ENCODE data around the gene NALCN.

The NALCN gene

DNA sequence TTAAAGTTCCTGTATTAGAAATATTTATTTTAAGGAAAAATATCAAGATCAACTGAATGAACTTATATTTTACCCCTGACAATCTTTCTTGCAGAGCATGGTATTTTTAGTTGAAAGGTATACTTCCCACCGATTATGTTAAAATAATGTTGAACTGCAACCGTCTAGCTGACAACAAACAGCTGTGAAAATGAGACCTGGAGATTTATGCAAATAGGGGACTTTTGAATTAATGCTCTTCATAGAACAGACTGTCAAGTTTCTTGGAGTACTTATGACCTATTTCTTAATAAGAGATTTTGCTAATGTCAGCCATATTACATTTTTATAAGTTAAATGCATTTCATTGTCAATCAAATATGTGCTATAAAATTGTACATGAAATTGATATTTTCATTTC is 210.9 kb downstream of the NALCN start:
- no peak for DNase-seq
- TF ChIP-seq GATA1 (IDR thresholded peaks at IDR 0.05; ENCODE audit: low read depth, low read length), result no peak
- TF ChIP-seq POLR2A (IDR thresholded peaks at IDR 0.05; ENCODE audit: low read length), result no peak

DNA sequence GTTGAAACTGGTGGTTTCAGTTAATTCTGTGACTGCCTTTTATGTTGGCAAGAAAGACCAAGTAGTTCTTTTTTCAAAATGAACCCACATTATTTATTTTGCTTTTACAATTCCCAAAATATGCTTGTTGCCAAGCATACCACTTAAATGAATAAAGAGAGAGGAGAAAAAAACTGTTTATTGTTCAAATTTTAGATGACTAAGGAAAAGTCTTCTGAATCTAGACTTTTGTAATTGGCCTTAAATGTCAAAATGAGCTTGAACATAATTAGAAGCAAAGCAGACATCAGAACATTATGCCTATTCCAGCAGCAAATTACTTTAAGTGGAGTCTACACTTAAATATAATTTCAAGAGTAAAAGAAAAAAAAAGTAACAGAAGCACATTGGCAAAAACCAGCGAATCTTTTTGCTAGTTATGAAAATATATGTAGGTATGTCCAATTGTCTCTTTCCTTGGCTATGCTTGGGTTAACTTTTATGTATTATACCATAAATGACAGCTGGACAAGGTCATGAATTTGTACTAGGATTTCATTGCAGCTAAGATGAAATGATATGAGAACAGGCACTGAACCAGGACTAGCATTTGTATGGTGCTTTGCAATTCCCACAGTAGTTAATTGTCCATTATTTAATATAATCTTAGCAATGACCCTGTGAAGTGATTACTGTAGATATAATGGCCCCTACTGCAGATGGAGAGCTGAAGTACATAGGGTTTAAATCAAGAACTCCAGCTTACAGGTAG is 211.9 kb downstream of the NALCN start:
- DNase-seq, result no peak
- TF ChIP-seq GATA1 (IDR thresholded peaks at IDR 0.05; ENCODE audit: low read depth, low read length), result no peak
- no peak for TF ChIP-seq POLR2A (IDR thresholded peaks at IDR 0.05; ENCODE audit: low read length)

DNA sequence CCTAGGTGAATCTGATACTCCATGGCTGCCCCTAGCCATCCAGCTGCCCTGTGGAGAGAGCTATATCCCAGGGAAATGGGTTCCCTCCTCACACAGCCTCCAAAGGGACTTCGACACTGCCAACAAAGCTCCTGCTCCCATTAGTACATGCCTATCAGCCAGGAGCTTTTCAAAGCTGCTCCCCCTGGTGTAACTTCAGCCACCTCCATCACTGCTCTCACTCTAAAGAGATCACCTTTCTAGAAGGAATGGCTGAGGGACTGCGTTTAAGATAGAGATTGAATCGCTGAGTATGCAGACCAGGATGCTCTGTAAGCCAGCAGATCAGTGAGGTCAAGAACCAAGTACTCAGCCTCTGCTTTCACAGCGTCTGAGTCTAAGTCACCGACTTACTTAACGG is 213.7 kb downstream of the NALCN start:
- DNase-seq, result no peak
- TF ChIP-seq GATA1 (IDR thresholded peaks at IDR 0.05; ENCODE audit: low read depth, low read length), result no peak
- no peak for TF ChIP-seq POLR2A (IDR thresholded peaks at IDR 0.05; ENCODE audit: low read length)

DNA sequence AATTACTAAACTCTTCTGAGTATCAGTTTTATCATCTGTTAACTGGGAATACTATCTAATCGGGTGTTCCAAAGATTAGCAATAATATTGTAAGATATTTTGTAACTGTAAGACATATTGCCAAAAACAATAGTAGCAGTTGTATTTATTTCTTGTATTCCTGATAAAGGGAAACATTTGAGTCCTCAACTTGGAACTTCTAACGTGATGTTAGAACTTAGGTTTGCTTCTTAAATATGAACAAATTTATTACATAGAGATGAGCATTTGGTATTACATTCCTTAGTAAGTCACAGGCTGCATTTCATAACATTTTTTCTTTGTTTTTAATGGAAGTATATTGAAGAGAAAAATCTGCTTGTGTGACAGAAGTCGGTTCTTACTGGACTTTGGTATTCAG is 225.3 kb downstream of the NALCN start:
- TF ChIP-seq GATA1 (IDR thresholded peaks at IDR 0.05; ENCODE audit: low read depth, low read length), result no peak
- no peak for DNase-seq

DNA sequence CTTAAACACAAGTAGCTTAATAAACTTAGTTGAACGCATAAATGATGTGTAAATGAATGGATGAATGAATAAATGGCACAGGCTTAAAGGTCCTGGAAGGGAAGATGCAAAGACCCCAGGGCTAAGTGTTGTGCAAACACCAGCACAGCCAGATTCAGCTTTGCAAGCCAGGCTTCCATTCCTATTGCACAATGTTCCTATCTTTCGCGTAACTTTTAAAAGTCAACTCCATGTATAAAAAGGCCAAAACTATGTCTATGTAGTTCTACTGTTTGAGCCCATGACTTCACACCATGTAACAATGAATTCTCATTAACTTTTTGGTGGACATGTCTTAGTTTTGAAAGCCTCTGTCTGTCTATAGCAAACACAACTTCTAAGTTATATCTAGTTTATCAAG is 226.0 kb downstream of the NALCN start:
- TF ChIP-seq GATA1 (IDR thresholded peaks at IDR 0.05; ENCODE audit: low read depth, low read length) (no peak), POLR2A (IDR thresholded peaks at IDR 0.05; ENCODE audit: low read length) (no peak)
- DNase-seq, result no peak

DNA sequence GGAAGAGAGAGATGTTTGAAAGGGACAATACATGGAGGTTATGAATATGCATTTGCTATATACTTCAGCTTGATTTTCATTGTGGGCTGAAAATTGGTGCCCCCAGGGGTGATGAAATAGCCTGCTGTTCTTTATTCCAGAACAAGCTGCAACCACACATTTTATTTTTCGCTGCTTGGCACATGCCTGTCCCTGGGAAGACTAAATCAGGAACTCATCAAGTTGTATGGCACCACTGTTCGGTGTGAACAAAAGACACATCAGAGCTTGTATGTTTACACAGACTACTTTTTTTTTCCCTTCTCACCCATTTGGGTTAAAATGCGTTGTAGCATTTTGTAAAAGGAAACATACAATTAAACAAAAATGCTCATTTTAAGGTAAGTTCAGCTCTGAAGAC is 230.7 kb downstream of the NALCN start:
- TF ChIP-seq GATA1 (IDR thresholded peaks at IDR 0.05; ENCODE audit: low read depth, low read length) (no peak), POLR2A (IDR thresholded peaks at IDR 0.05; ENCODE audit: low read length) (no peak)
- no peak for DNase-seq

DNA sequence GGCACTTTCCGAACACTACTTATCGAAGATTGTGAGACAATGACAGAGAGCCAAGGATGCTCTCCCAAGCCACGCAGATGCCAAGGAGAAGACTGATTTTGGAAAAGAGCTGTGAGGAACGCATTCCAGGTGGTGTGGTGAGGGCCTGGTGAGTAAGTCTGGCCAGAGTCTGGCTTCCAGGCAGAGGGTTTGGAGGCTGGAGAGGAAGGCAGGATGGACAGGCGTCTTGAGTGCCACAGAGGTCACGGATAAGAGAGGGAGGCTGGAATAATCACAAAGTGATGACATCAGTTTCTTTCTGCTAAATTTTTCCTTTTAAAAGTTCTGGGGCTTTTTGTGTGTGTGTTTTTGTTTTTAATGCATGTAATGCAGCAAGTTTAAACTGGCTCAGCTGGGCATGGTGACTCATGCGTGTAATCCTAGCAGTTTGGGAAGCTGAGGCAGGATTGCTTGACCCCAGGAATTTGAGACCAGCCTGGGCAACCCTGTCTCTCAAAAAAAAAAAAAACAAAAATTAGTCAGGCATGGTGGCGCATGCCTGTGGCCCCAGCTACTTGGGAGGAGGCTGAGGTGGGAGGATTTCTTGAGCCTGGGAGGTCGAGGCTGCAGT is 235.1 kb downstream of the NALCN start:
- no peak for DNase-seq
- TF ChIP-seq POLR2A (IDR thresholded peaks at IDR 0.05; ENCODE audit: low read length) (no peak), GATA1 (IDR thresholded peaks at IDR 0.05; ENCODE audit: low read depth, low read length) (no peak)

DNA sequence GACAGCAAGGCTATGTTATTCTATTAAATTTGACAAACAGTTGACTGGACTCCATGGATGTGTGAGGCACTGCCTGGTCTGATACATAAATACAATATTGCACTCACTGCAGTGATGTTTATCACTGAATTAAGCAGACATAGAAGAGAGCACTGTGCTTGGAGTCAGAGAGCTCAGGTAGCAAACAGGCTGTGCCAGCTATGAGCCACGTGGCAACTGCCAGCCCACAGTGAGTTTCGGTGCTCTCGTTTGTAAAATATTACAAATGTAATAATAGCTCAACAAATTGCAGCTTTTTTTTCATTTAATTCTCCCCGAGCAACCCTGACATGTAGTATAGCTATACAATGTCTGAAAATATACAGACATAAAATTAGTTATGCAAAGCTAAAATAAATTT is 237.3 kb downstream of the NALCN start:
- TF ChIP-seq GATA1 (IDR thresholded peaks at IDR 0.05; ENCODE audit: low read depth, low read length), result no peak
- no peak for TF ChIP-seq POLR2A (IDR thresholded peaks at IDR 0.05; ENCODE audit: low read length)
- no peak for DNase-seq

DNA sequence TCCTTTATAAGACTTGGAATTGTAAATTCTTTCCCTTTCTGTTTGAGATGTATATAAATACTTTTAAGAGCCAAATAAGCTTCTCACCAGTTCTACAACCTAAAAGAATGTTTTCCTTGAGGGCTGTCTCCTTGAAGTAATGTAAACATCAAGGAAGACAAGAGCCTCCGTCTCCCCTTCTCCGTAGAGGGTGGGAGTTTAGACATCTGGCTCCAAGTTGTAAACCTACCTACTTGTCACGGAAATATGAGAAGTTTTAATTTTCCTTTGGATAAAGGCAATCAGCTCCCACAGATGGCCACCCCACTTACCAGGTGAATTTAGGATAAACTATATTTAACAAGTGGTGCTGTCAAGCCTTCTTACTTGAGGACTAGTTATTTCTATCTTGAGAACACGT is 237.9 kb downstream of the NALCN start:
- TF ChIP-seq GATA1 (IDR thresholded peaks at IDR 0.05; ENCODE audit: low read depth, low read length), result no peak
- DNase-seq, result no peak

DNA sequence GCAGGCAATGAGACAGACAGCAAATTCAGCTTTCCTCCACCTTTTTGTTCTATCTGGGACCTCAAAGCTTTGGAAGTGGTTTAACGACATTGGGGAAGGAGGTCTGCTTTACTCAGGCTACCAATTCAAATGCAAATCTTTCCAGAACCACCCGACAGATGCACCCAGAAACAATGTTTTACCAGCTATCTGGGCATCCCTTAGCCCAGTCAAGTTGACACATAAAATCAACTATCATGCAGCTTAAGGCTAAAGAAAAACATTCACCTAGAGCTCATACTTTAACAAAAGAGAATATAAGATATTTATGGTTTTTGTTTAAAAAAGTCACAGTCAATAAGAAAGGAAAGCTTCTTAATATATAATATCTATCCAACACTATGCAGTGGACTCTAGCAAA is 246.0 kb downstream of the NALCN start:
- no peak for DNase-seq
- TF ChIP-seq GATA1 (IDR thresholded peaks at IDR 0.05; ENCODE audit: low read depth, low read length) (no peak), POLR2A (IDR thresholded peaks at IDR 0.05; ENCODE audit: low read length) (no peak)

DNA sequence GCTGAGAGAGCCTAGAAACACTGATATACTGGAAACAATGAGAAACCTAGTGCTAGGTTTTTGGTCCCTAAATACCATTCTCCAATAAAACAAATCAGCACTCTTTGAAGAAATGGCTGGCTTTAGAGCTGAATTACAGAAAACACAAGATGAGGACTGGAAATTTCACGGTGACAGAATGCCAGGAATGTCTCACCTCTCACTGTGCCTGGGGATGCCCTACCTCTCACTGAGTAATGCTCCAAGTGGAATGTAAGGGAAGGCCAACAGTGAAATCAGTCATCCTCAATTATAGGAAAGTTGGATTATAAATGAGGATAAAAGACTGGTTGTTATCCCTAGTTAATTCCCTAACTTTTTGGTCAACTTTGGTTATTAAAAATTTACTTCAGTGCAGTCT is 259.0 kb downstream of the NALCN start:
- no peak for DNase-seq
- TF ChIP-seq GATA1 (IDR thresholded peaks at IDR 0.05; ENCODE audit: low read depth, low read length) (no peak), POLR2A (IDR thresholded peaks at IDR 0.05; ENCODE audit: low read length) (no peak)

DNA sequence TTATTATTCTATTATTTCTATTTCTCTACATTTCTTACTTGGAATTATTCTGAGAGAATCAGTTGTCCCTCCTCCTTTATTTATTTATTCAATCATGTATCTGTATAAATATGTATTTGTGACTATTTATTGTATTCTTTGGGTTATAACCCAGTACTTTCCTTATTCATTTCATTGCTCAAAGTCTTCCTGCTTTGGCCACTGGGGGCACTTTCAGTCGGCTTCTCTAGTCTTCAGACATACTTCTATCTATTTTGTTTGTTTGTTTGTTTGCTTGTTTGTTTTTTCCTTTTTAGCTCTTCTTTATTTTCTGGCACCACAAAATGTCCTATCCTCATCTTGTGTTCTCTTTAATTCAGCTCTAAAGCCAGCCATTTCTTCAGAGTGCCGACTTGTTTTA is 260.4 kb downstream of the NALCN start:
- TF ChIP-seq POLR2A (IDR thresholded peaks at IDR 0.05; ENCODE audit: low read length) (no peak), GATA1 (IDR thresholded peaks at IDR 0.05; ENCODE audit: low read depth, low read length) (no peak)
- DNase-seq, result no peak

DNA sequence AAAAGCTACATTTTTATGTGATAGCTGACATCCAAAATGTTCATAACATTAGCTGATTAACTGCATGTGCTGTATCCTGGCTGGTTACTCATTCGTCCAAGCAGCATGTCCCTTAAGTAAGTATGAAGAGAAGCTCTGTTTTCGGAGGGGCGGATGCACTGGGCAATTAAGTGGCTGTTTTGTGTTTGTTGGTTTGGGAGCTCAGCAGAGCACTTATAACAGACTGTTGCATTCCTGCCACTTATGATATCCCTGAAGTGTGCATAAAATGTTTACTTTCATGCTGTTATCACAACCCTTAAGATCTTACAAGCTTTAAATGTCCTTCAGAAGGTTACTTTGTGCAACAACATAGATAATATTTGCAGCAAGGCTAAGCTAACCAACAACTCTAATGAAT is 264.1 kb downstream of the NALCN start:
- DNase-seq, result no peak
- TF ChIP-seq GATA1 (IDR thresholded peaks at IDR 0.05; ENCODE audit: low read depth, low read length), result no peak
- TF ChIP-seq POLR2A (IDR thresholded peaks at IDR 0.05; ENCODE audit: low read length), result no peak

DNA sequence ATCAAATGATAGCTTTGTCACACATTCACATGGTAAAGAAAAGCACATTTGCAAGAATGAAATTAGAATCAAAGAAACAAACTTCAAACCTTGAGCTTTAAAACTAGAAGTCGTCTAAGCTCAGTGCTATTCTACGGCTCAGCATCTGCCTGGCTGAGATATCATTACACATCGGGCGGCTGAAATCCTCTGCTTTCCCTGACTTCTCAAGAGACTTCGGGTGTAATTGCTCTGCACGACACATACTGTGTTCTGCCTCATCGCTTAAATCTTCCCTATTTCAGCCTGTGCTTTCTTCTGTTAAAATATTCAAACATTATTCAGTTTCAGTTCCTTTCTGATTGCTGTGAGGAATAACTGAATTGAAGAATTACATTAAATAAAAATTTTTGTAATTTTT is 265.3 kb downstream of the NALCN start:
- no peak for DNase-seq
- no peak for TF ChIP-seq GATA1 (IDR thresholded peaks at IDR 0.05; ENCODE audit: low read depth, low read length)
- no peak for TF ChIP-seq POLR2A (IDR thresholded peaks at IDR 0.05; ENCODE audit: low read length)

DNA sequence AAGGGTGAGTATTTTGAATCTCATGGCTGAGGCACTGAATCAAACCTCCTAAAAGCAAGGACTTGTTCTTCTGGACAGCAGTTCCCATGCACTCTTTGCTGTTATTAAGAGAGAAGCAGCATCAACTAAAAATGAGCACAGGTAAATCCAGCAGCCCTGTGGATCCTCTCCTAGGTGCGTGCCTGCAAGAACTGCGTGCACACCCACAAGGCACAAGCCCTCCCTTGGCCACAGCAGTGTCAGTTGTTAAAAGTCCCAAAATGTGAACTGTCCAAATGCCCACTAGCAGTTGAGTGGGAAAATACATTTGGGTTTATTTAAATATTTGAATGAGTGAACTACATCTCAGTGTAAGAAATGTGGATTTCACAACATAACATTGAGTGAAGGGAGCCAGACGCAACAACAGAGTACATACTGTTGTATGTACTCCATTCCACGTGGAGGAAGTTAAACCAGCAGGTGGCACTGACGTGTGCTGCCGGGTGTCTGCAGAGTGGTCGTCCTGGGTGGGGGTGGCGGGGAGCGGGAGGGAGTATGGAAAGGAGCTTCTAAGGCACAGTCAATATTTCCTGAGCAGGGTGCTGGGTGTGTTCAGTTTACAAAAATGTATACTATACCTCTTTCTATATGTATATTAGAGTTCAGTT is 266.4 kb downstream of the NALCN start:
- DNase-seq, result no peak

More for the DNA sequence above, 266.4 kb downstream of the NALCN start:
- no peak for TF ChIP-seq GATA1 (IDR thresholded peaks at IDR 0.05; ENCODE audit: low read depth, low read length)
- no peak for TF ChIP-seq POLR2A (IDR thresholded peaks at IDR 0.05; ENCODE audit: low read length)
